Neural progenitor cell (in vitro differentiated cells): ENCODE results near the gene KIAA1217. TPM values are rescaled to one million over a fixed set of nuclear protein-coding genes. Genes with fewer than 3 reads are reported as not detected.

ENCODE experiments used
- DNase-seq: peaks from one replicate; pipeline ENCODE4 v3.0.0-alpha.2; 2016; ENCODE audit warnings: low spot score
- H2AFZ ChIP-seq: fragments of 200-600 bp; sonication (generic); replicated peaks from 2 replicates; pipeline ENCODE4 v1.6.1; 2016; ENCODE audit warnings: antibody characterized with exemption
- H3F3A ChIP-seq: fragments of 200-600 bp; sonication (generic); 2 replicates; pipeline ENCODE4 v1.6.1; 2016; ENCODE audit warnings: antibody characterized with exemption, low read depth
- H3K27ac ChIP-seq: fragments of 200-600 bp; sonication (generic); 2 replicates; pipeline ENCODE4 v1.5.1; 2016; ENCODE audit warnings: mild to moderate bottlenecking
- H3K27me3 ChIP-seq: fragments of 200-600 bp; sonication (generic); 2 replicates; pipeline ENCODE4 v1.6.1; 2016; ENCODE audit warnings: mild to moderate bottlenecking, moderate library complexity
- H3K36me3 ChIP-seq: fragments of 200-600 bp; sonication (generic); 2 replicates; pipeline ENCODE4 v1.5.1; 2016
- H3K4me1 ChIP-seq: fragments of 200-600 bp; sonication (generic); 2 replicates; pipeline ENCODE4 v1.6.1; 2016; ENCODE audit warnings: mixed run types
- H3K4me2 ChIP-seq: fragments of 200-600 bp; sonication (generic); 2 replicates; pipeline ENCODE4 v1.6.1; 2016
- H3K4me3 ChIP-seq: fragments of 200-600 bp; sonication (generic); 2 replicates; pipeline ENCODE4 v1.5.1; 2016
- H3K79me2 ChIP-seq: fragments of 200-600 bp; sonication (generic); 2 replicates; pipeline ENCODE4 v1.6.1; 2016; ENCODE audit warnings: low read depth
- H3K9ac ChIP-seq: fragments of 200-600 bp; sonication (generic); 2 replicates; pipeline ENCODE4 v1.6.1; 2016
- H3K9me3 ChIP-seq: fragments of 200-600 bp; sonication (generic); 2 replicates; pipeline ENCODE4 v1.5.1; 2016; ENCODE audit warnings: low read depth
- H4K20me1 ChIP-seq: fragments of 200-600 bp; sonication (generic); 2 replicates; pipeline ENCODE4 v1.6.1; 2016; ENCODE audit warnings: low read depth
- H3K27ac Mint-ChIP-seq: 3 replicates; pipeline ENCODE4 v1.8.0; 2021; ENCODE audit warnings: mixed read lengths
- H3K27me3 Mint-ChIP-seq: 2 replicates; pipeline ENCODE4 v1.8.0; 2022; ENCODE audit warnings: low read depth, mild to moderate bottlenecking, inconsistent platforms, moderate library complexity, mixed read lengths; ENCODE audit not compliant: insufficient read depth
- H3K36me3 Mint-ChIP-seq: 3 replicates; pipeline ENCODE4 v1.8.0; 2021; ENCODE audit warnings: mixed read lengths
- H3K4me1 Mint-ChIP-seq: 3 replicates; pipeline ENCODE4 v1.8.0; 2021; ENCODE audit warnings: mixed read lengths
- H3K4me3 Mint-ChIP-seq: 3 replicates; pipeline ENCODE4 v1.8.0; 2021; ENCODE audit warnings: mild to moderate bottlenecking, moderate library complexity, mixed read lengths
- H3K9me3 Mint-ChIP-seq: 3 replicates; pipeline ENCODE4 v1.8.0; 2020; ENCODE audit warnings: mixed read lengths
- CTCF ChIP-seq: fragments of 200-600 bp; sonication (generic); IDR thresholded peaks from 2 replicates; pipeline ENCODE4 v1.5.1; 2017; ENCODE audit warnings: antibody characterized with exemption, mild to moderate bottlenecking
- EZH2 ChIP-seq: fragments of 200-600 bp; sonication (generic); IDR thresholded peaks from 2 replicates; pipeline ENCODE4 v1.6.1; 2017; ENCODE audit warnings: antibody characterized with exemption, mild to moderate bottlenecking, moderate library complexity
- EZH2phosphoT487 ChIP-seq: fragments of 200-600 bp; sonication (generic); IDR thresholded peaks from 2 replicates; pipeline ENCODE4 v1.6.1; 2017; ENCODE audit warnings: antibody characterized with exemption
- total RNA-seq: library from RNA; depleted of rRNA; stranded (reverse); fragments of >200 nt; gene quantifications from 2 replicates; pipeline ENCODE4 v1.2.3, GENCODE V29; 2015; ENCODE audit warnings: low replicate concordance

Gene KIAA1217
- total RNA-seq, 1 donor from 2014 or later, result 13.1 TPM

GRCh38 chr10:24351961-24352360 is 143.0 kb downstream of the KIAA1217 start:
- no peak overlapping the region for H3K9ac ChIP-seq
- DNase-seq, result peak; percentile 78
- no peak overlapping the region for H2AFZ ChIP-seq
- peak overlapping the region; percentile 68 for H3K4me2 ChIP-seq
- H3K27ac ChIP-seq, result no peak overlapping the region
- peak overlapping the region; percentile 12 for H3K4me3 ChIP-seq
- peaks cover 19% of the 10 kb centered on the region for H3F3A ChIP-seq
- H3K4me1 Mint-ChIP-seq, result peaks cover 60% of the 10 kb centered on the region
- peaks cover 4% of the 10 kb centered on the region for H3K9me3 Mint-ChIP-seq
- H3K36me3 ChIP-seq, result no peaks in the 10 kb centered on the region
- H3K27me3 ChIP-seq, result peaks cover 10% of the 10 kb centered on the region
- no peaks in the 10 kb centered on the region for H3K27me3 Mint-ChIP-seq
- peak overlapping the region; percentile 61 for H3K27ac Mint-ChIP-seq
- TF ChIP-seq EZH2phosphoT487 (peak; percentile 29), EZH2 (no peak), CTCF (no peak)
- H3K9me3 ChIP-seq, result no peaks in the 10 kb centered on the region
- no peaks in the 10 kb centered on the region for H3K79me2 ChIP-seq
- H3K4me1 ChIP-seq, result peaks cover 39% of the 10 kb centered on the region
- peaks cover 7% of the 10 kb centered on the region for H3K36me3 Mint-ChIP-seq
- peak overlapping the region; percentile 36 for H3K4me3 Mint-ChIP-seq
- H4K20me1 ChIP-seq, result peaks cover 49% of the 10 kb centered on the region

- Histone ChIP-seq H3K4me1 (peaks cover 44% of the 10 kb centered on the region), H3K27ac (no peak overlapping the region), H3K27me3 (peaks cover 11% of the 10 kb centered on the region), H3K4me3 (peak overlapping the region; percentile 12), H2AFZ (no peak overlapping the region), H3K36me3 (no peaks in the 10 kb centered on the region), H3K79me2 (no peaks in the 10 kb centered on the region), H3K9ac (no peak overlapping the region), H4K20me1 (peaks cover 53% of the 10 kb centered on the region), H3K9me3 (no peaks in the 10 kb centered on the region), H3F3A (peaks cover 23% of the 10 kb centered on the region), H3K4me2 (peak overlapping the region; percentile 68)
- Mint-ChIP-seq H3K4me1 (peaks cover 64% of the 10 kb centered on the region), H3K27ac (no peak overlapping the region), H3K9me3 (peaks cover 4% of the 10 kb centered on the region), H3K36me3 (peaks cover 7% of the 10 kb centered on the region), H3K4me3 (no peak overlapping the region), H3K27me3 (no peaks in the 10 kb centered on the region)
- no peak for TF ChIP-seq EZH2phosphoT487
- no peak for TF ChIP-seq EZH2
- no peak for TF ChIP-seq CTCF
- DNase-seq, result no peak
These were observed 143.5 kb downstream of the KIAA1217 start for GRCh38 chr10:24352399-24352798.

GRCh38 chr10:24353319-24353718 is 144.4 kb downstream of the KIAA1217 start:
- H3K36me3 ChIP-seq, result no peaks in the 10 kb centered on the region
- peaks cover 62% of the 10 kb centered on the region for H4K20me1 ChIP-seq
- no peak overlapping the region for H3K4me3 ChIP-seq
- H3K9me3 Mint-ChIP-seq, result peaks cover 4% of the 10 kb centered on the region
- no peak overlapping the region for H3K4me3 Mint-ChIP-seq
- no peaks in the 10 kb centered on the region for H3K27me3 Mint-ChIP-seq
- no peak overlapping the region for H3K27ac Mint-ChIP-seq
- peaks cover 53% of the 10 kb centered on the region for H3K4me1 ChIP-seq
- H3K9ac ChIP-seq, result no peak overlapping the region
- H3K9me3 ChIP-seq, result no peaks in the 10 kb centered on the region
- H2AFZ ChIP-seq, result no peak overlapping the region
- H3K4me2 ChIP-seq, result no peak overlapping the region
- TF ChIP-seq EZH2phosphoT487 (no peak), CTCF (no peak), EZH2 (no peak)
- no peak overlapping the region for H3K27ac ChIP-seq
- H3K79me2 ChIP-seq, result no peaks in the 10 kb centered on the region
- H3F3A ChIP-seq, result peaks cover 32% of the 10 kb centered on the region
- H3K36me3 Mint-ChIP-seq, result peaks cover 7% of the 10 kb centered on the region
- H3K4me1 Mint-ChIP-seq, result peaks cover 73% of the 10 kb centered on the region
- DNase-seq, result no peak
- H3K27me3 ChIP-seq, result peaks cover 15% of the 10 kb centered on the region
